Testis (tissue), 2 donors: ENCODE results near the gene POLE.

Experiments
- POLR2A ChIP-seq: fragments of 450-650 bp; IDR thresholded peaks from one replicate; pipeline ENCODE4 v1.6.1; 2017; ENCODE audit warnings: antibody characterized with exemption, mild to moderate bottlenecking, moderate library complexity
- TF ChIP-seq, protein P1 (sequence below), 3 experiments: fragments of 450-650 bp in 2 of 3; fragments of 200-600 bp in 1 of 3; sonication (generic) in 1 of 3; IDR thresholded peaks; one replicate each; pipeline ENCODE4 v1.5.1; 2016 to 2019; ENCODE audit warnings: antibody characterized with exemption in 3 of 3, mild to moderate bottlenecking in 2 of 3, moderate library complexity in 1 of 3

DNA sequence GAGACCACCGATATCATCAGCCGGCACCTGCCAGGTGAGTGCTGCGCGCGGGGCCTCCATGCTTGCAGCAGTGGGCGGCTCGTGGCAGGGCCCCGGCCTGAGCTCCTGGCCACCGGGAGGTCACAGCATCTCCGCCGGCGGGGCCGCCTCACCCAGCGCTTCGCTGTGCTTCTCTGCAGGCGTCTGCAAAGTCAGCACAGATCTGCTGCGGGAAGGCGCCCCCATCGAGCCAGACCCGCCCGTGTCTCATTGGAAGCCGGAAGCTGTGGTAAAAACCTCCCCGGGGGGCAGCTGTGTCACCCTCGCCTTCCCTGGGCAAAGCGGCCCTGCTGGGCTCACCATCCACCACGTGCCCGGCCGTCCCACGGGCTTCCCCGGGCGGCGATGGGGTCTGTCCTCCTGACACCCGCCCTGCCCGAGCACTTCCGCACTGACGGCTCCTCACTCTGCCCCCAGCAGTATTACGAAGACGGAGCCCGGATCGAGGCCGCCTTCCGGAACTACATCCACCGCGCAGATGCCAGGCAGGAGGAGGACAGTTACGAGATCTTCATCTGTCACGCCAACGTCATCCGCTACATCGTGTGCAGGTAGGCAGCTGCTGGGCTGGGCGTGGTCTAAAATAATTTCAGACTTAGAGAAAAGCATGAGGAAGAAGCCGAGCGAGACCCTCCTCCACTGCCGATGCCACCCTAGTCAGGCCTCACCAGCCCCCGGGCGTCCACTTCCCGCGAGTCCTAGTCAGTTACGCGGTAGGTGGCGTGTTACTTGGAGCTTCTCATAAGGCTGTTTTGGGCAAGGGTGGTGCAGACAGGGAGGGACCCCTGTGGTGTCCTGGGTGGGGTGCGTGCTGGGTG is 30.6 kb upstream of the POLE start:
- TF ChIP-seq, protein P1, sequence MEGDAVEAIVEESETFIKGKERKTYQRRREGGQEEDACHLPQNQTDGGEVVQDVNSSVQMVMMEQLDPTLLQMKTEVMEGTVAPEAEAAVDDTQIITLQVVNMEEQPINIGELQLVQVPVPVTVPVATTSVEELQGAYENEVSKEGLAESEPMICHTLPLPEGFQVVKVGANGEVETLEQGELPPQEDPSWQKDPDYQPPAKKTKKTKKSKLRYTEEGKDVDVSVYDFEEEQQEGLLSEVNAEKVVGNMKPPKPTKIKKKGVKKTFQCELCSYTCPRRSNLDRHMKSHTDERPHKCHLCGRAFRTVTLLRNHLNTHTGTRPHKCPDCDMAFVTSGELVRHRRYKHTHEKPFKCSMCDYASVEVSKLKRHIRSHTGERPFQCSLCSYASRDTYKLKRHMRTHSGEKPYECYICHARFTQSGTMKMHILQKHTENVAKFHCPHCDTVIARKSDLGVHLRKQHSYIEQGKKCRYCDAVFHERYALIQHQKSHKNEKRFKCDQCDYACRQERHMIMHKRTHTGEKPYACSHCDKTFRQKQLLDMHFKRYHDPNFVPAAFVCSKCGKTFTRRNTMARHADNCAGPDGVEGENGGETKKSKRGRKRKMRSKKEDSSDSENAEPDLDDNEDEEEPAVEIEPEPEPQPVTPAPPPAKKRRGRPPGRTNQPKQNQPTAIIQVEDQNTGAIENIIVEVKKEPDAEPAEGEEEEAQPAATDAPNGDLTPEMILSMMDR (IDR thresholded peaks at IDR 0.05), result no peak
- no peak for TF ChIP-seq POLR2A
